K562 (cell line): ENCODE measurements around the gene TMEM214. TPM values are rescaled to one million over a fixed set of nuclear protein-coding genes. Genes with fewer than 3 reads are reported as not detected.
A peak's percentile ranks its signal among the peaks of the same experiment; 100 is the strongest.

Source experiments
- ARNT ChIP-seq, 2 experiments: fragments of 450-650 bp; IDR thresholded peaks; 2 replicates each; pipeline ENCODE4 v1.6.1; 2016; ENCODE audit warnings: mild to moderate bottlenecking in 1 of 2
- C11orf30 ChIP-seq: fragments of 450-650 bp; IDR thresholded peaks from 2 replicates; pipeline ENCODE4 v1.6.1; 2016; ENCODE audit warnings: low read depth, mild to moderate bottlenecking
- DPF2 ChIP-seq: fragments of 450-650 bp; IDR thresholded peaks from 2 replicates; pipeline ENCODE4 v1.6.1; 2016
- ELF4 ChIP-seq: fragments of 450-650 bp; formaldehyde crosslinking; IDR thresholded peaks from 2 replicates; pipeline ENCODE4 v1.4.0; 2022; ENCODE audit warnings: missing genetic modification characterization
- ETV6 ChIP-seq, 3 experiments: fragments of 150-350 bp in 1 of 3; sonication (generic) in 1 of 3; formaldehyde crosslinking in 1 of 3; IDR thresholded peaks; 2 replicates each; pipeline versions ENCODE4 v1.6.1 to v1.8.0; 2014 to 2022; ENCODE audit warnings: borderline replicate concordance in 2 of 3, low read depth in 2 of 3, antibody characterized with exemption in 1 of 3, low read length in 1 of 3, mild to moderate bottlenecking in 1 of 3, missing genetic modification reagents in 1 of 3
- GABPB1 ChIP-seq: sonication (generic); formaldehyde crosslinking; IDR thresholded peaks from 2 replicates; pipeline ENCODE4 v1.8.0; 2022; ENCODE audit warnings: mild to moderate bottlenecking, missing genetic modification reagents
- GATAD2A ChIP-seq: fragments of 450-650 bp; IDR thresholded peaks from 2 replicates; pipeline ENCODE4 v1.6.1; 2017
- HNRNPK ChIP-seq: fragments of 200-400 bp; formaldehyde crosslinking; IDR thresholded peaks from one replicate; pipeline ENCODE4 v1.6.1; 2018; ENCODE audit warnings: mild to moderate bottlenecking, low read depth, low read length; ENCODE audit not compliant: poor library complexity, severe bottlenecking
- KAT8 ChIP-seq: fragments of 450-650 bp; IDR thresholded peaks from 2 replicates; pipeline ENCODE4 v1.6.1; 2016; ENCODE audit warnings: low read depth, mild to moderate bottlenecking
- LEF1 ChIP-seq: fragments of 450-650 bp; IDR thresholded peaks from 2 replicates; pipeline ENCODE4 v1.6.1; 2016; ENCODE audit warnings: mild to moderate bottlenecking
- NCOA6 ChIP-seq: fragments of 450-650 bp; IDR thresholded peaks from 2 replicates; pipeline ENCODE4 v1.6.1; 2017; ENCODE audit warnings: mild to moderate bottlenecking
- PHF8 ChIP-seq: fragments of 200-600 bp; sonication (generic); IDR thresholded peaks from 2 replicates; pipeline ENCODE4 v1.6.1; 2012; ENCODE audit warnings: mixed run types, mild to moderate bottlenecking, inconsistent platforms, low read length, moderate library complexity, borderline replicate concordance
- RBM17 ChIP-seq: fragments of 200-400 bp; formaldehyde crosslinking; IDR thresholded peaks from 2 replicates; pipeline ENCODE4 v1.6.1; 2017; ENCODE audit warnings: low read depth, mild to moderate bottlenecking, low read length, borderline replicate concordance
- RBM25 ChIP-seq: fragments of 200-400 bp; formaldehyde crosslinking; IDR thresholded peaks from 2 replicates; pipeline ENCODE4 v1.6.1; 2018; ENCODE audit warnings: low read length, low read depth, moderate library complexity; ENCODE audit not compliant: severe bottlenecking
- SMARCA4 ChIP-seq: fragments of 450-650 bp; IDR thresholded peaks from 2 replicates; pipeline ENCODE4 v1.6.1; 2016
- TFAM ChIP-seq: fragments of 250-450 bp; sonication (Bioruptor Pico); conservative IDR thresholded peaks from 2 replicates; pipeline ENCODE4 v1.5.0; 2021; ENCODE audit warnings: mild to moderate bottlenecking, moderate library complexity
- ZNF3 ChIP-seq: fragments of 250-450 bp; sonication (Bioruptor Pico); IDR thresholded peaks from 2 replicates; pipeline ENCODE4 v1.5.0; 2021; ENCODE audit warnings: mild to moderate bottlenecking, moderate library complexity
- ZNF551 ChIP-seq: fragments of 250-450 bp; sonication (Bioruptor Pico); IDR thresholded peaks from 2 replicates; pipeline ENCODE4 v1.5.0; 2021; ENCODE audit warnings: mild to moderate bottlenecking, moderate library complexity
- ZNF57 ChIP-seq: fragments of 450-650 bp; formaldehyde crosslinking; IDR thresholded peaks from 2 replicates; pipeline ENCODE4 v1.4.0; 2020; ENCODE audit warnings: mild to moderate bottlenecking, moderate library complexity
- ZNF584 ChIP-seq: fragments of 200-800 bp; sonication (Bioruptor generic); IDR thresholded peaks from 2 replicates; pipeline ENCODE4 v1.6.1; 2016; ENCODE audit warnings: low read depth, mild to moderate bottlenecking, missing genetic modification characterization, missing compliant biosample characterization
- ZNF699 ChIP-seq: fragments of 250-450 bp; sonication (Bioruptor Pico); IDR thresholded peaks from 2 replicates; pipeline ENCODE4 v1.8.0; 2021; ENCODE audit warnings: mild to moderate bottlenecking, moderate library complexity; ENCODE audit not compliant: insufficient replicate concordance
- ZNF77 ChIP-seq: fragments of 250-450 bp; sonication (Bioruptor Pico); IDR thresholded peaks from 2 replicates; pipeline ENCODE4 v1.5.0; 2020
- ZZZ3 ChIP-seq: fragments of 450-650 bp; IDR thresholded peaks from 2 replicates; pipeline ENCODE4 v1.6.1; 2016; ENCODE audit warnings: antibody characterized with exemption, mild to moderate bottlenecking, moderate library complexity
- polyA plus RNA-seq, 8 experiments: library from polyadenylated mRNA; depleted of rRNA in 4 of 8; stranded (reverse) in 5 of 8; unstranded in 3 of 8; fragments of >200 nt; fragmentation: Nextera tagmentation in 2 of 8; fragmentation: Illumina TruSeq in 1 of 8; extraction: Ambion mirVana in 2 of 8; extraction: Trizol in 1 of 8; gene quantifications; 2 replicates each; pipeline versions ENCODE4 v1.2.1 to v1.2.3, GENCODE V29; 2011 to 2014; ENCODE audit warnings: inconsistent platforms in 1 of 8, missing spikeins in 1 of 8
- total RNA-seq, 7 experiments: library from RNA; depleted of rRNA in 6 of 7; stranded (reverse); fragments of >200 nt in 6 of 7; fragmentation: Illumina TruSeq in 2 of 7; extraction: Trizol in 2 of 7; gene quantifications; 2 replicates each; pipeline versions ENCODE4 v1.2.1 to v1.2.3, GENCODE V29; 2011 to 2021; ENCODE audit warnings: low replicate concordance in 1 of 7
- TF ChIP-seq, protein P1 (sequence below): fragments of 450-650 bp; IDR thresholded peaks from 2 replicates; pipeline ENCODE4 v1.7.0; 2016; ENCODE audit warnings: borderline replicate concordance
- TF ChIP-seq, protein P2 (sequence below): fragments of 450-650 bp; IDR thresholded peaks from 2 replicates; pipeline ENCODE4 v1.6.1; 2016
- TF ChIP-seq, protein P3 (sequence below): sonication (generic); formaldehyde crosslinking; IDR thresholded peaks from 2 replicates; pipeline ENCODE4 v1.8.1; 2023; ENCODE audit warnings: mild to moderate bottlenecking, missing genetic modification reagents

The TMEM214 gene
- total and polyA plus RNA-seq, 9 of the 15 experiments (the other 6 are each of a cell fraction or from before 2014, with no cell fraction given): 11.4 to 81.4 (median 44.1) TPM

DNA sequence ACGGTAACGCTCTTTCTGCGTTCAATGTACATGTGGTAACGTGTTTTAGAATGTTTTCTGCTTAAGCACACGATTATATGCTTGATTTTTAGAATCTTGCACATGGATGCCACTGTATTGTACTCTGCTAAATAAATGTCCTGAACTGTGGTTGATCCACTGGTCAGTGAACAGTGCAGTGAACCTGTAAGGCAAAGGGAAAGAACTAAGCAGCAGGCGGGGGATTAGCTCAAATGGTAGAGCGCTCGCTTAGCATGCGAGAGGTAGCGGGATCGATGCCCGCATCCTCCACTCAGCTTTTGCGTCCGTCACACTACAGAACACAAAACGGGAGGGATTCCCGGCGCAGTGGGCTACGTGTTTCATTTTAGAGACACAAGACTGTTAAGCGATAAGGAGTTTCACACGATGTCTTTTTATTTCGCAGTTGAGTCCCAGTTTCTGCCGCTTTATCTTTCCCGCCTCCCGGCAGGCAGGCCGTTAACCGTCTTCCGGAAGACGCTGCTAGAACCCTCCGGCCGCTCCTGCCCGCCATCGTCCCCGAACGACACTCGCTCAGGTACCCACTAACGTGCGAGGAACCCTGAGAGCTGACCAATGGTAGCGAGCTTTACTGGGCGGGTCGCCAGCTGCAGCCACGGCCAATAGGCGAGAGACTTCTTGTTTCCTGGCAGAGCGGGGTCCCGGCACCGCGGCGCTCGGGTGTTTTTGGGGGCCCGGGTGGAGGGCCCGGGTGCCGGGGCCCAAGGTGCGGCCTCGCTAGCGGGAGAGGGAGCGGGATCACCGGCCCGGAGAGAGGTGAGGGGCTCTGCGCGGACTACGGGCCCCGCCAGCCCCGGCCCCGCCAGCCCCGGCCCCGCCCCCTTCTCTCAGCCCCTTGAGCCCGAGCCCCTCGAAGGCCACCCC is 18.5 kb downstream of the TMEM214 start, which contains the start of gene AGBL5 (continued):
- TF ChIP-seq, protein P1, sequence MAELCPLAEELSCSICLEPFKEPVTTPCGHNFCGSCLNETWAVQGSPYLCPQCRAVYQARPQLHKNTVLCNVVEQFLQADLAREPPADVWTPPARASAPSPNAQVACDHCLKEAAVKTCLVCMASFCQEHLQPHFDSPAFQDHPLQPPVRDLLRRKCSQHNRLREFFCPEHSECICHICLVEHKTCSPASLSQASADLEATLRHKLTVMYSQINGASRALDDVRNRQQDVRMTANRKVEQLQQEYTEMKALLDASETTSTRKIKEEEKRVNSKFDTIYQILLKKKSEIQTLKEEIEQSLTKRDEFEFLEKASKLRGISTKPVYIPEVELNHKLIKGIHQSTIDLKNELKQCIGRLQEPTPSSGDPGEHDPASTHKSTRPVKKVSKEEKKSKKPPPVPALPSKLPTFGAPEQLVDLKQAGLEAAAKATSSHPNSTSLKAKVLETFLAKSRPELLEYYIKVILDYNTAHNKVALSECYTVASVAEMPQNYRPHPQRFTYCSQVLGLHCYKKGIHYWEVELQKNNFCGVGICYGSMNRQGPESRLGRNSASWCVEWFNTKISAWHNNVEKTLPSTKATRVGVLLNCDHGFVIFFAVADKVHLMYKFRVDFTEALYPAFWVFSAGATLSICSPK: peak; percentile 14; the same call in 1 of the 2 replicates
- peak; percentile 60; the same call in 1 of the 2 replicates for TF ChIP-seq PHF8
- TF ChIP-seq ARNT (IDR thresholded peaks at IDR 0.05): peak; percentile 87 to 89; a peak in 1 of 4 replicates
- TF ChIP-seq RBM25: peak; percentile 94
- TF ChIP-seq RBM17: no peak
- peak; percentile 84 for TF ChIP-seq GABPB1 (CRISPR knock-in tag)
- no peak for TF ChIP-seq ETV6 (IDR thresholded peaks at IDR 0.05; ENCODE audit: borderline replicate concordance in 1 of 2, low read depth in 2 of 2, low read length in 1 of 2)
- peak; percentile 83; the same call in 1 of the 2 replicates for TF ChIP-seq ETV6 (CRISPR knock-in tag; IDR thresholded peaks at IDR 0.05; ENCODE audit: borderline replicate concordance)
- TF ChIP-seq ZNF584 (CRISPR knock-in tag): no peak
- TF ChIP-seq ZNF551 (CRISPR knock-in tag): no peak
- TF ChIP-seq, protein P2, sequence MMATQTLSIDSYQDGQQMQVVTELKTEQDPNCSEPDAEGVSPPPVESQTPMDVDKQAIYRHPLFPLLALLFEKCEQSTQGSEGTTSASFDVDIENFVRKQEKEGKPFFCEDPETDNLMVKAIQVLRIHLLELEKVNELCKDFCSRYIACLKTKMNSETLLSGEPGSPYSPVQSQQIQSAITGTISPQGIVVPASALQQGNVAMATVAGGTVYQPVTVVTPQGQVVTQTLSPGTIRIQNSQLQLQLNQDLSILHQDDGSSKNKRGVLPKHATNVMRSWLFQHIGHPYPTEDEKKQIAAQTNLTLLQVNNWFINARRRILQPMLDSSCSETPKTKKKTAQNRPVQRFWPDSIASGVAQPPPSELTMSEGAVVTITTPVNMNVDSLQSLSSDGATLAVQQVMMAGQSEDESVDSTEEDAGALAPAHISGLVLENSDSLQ: peak; percentile 59
- TF ChIP-seq ZZZ3: 0 out of 2 replicates have a peak, but pooled peaks have one; percentile 22
- peak; percentile 70 for TF ChIP-seq DPF2
- 0 out of 2 replicates have a peak, but pooled peaks have one; percentile 46 for TF ChIP-seq SMARCA4
- peak; percentile 45; the same call in 1 of the 2 replicates for TF ChIP-seq LEF1
- no peak for TF ChIP-seq ZNF699
- TF ChIP-seq ELF4 (CRISPR knock-in tag): 0 out of 2 replicates have a peak, but pooled peaks have one; percentile 21
- no peak for TF ChIP-seq HNRNPK
- TF ChIP-seq ZNF77 (CRISPR knock-in tag): no peak
- no peak for TF ChIP-seq NCOA6
- TF ChIP-seq TFAM (CRISPR knock-in tag): no peak
- TF ChIP-seq GATAD2A: no peak
- TF ChIP-seq, protein P3, sequence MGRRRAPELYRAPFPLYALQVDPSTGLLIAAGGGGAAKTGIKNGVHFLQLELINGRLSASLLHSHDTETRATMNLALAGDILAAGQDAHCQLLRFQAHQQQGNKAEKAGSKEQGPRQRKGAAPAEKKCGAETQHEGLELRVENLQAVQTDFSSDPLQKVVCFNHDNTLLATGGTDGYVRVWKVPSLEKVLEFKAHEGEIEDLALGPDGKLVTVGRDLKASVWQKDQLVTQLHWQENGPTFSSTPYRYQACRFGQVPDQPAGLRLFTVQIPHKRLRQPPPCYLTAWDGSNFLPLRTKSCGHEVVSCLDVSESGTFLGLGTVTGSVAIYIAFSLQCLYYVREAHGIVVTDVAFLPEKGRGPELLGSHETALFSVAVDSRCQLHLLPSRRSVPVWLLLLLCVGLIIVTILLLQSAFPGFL (CRISPR knock-in tag): 0 out of 2 replicates have a peak, but pooled peaks have one; percentile 21
- TF ChIP-seq C11orf30: peak; percentile 19; the same call in 1 of the 2 replicates
- no peak for TF ChIP-seq KAT8
- no peak for TF ChIP-seq ZNF57 (CRISPR knock-in tag)
- 0 out of 2 replicates have a peak, but pooled peaks have one; percentile 12 for TF ChIP-seq ZNF3 (CRISPR knock-in tag)
